OCI-LY7 (cell line): ENCODE measurements around the gene HSPH1.

Experiments
- EZH2phosphoT487 ChIP-seq: fragments of 200-600 bp; sonication (generic); IDR thresholded peaks from 2 replicates; pipeline ENCODE4 v1.6.1; 2018; ENCODE audit warnings: low read depth, borderline replicate concordance, mild to moderate bottlenecking, mixed run types, antibody characterized with exemption, low read length, moderate library complexity, mixed read lengths
- TF ChIP-seq, protein P1 (sequence below): fragments of 200-600 bp; sonication (generic); conservative IDR thresholded peaks from 2 replicates; pipeline ENCODE4 v1.5.1; 2014; ENCODE audit warnings: mild to moderate bottlenecking, antibody characterized with exemption, low read length, moderate library complexity, mixed read lengths

DNA sequence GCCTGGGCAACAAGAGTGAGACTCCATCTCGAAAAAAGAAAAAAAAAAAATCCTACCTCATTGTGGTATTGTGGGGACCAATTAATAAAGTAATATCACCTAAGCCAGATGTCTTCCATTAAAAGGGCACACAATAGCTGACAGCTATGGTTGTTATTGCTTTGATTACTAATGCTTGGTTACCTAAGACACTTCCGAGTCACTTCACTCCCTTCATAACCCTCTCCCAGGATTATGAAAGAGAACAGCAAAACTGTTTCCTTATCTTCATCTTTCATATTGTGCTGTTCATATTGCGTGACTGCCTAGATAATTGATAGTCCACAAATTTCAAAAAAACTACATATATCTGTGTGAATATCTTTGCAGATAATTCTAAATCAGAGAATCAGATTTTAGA lies 10.3 kb upstream of the HSPH1 start:
- TF ChIP-seq, protein P1, sequence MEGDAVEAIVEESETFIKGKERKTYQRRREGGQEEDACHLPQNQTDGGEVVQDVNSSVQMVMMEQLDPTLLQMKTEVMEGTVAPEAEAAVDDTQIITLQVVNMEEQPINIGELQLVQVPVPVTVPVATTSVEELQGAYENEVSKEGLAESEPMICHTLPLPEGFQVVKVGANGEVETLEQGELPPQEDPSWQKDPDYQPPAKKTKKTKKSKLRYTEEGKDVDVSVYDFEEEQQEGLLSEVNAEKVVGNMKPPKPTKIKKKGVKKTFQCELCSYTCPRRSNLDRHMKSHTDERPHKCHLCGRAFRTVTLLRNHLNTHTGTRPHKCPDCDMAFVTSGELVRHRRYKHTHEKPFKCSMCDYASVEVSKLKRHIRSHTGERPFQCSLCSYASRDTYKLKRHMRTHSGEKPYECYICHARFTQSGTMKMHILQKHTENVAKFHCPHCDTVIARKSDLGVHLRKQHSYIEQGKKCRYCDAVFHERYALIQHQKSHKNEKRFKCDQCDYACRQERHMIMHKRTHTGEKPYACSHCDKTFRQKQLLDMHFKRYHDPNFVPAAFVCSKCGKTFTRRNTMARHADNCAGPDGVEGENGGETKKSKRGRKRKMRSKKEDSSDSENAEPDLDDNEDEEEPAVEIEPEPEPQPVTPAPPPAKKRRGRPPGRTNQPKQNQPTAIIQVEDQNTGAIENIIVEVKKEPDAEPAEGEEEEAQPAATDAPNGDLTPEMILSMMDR = no peak
- TF ChIP-seq EZH2phosphoT487 = no peak
